GM12801 (cell line): ENCODE measurements around the gene A1BG.

Experiments used
- TF ChIP-seq, protein P1 (sequence below): IDR thresholded peaks from one replicate; pipeline ENCODE4 v1.5.1; 2011; ENCODE audit warnings: control low read depth; ENCODE audit not compliant: insufficient read length; ENCODE audit errors: extremely low read depth

A1BG gene

DNA sequence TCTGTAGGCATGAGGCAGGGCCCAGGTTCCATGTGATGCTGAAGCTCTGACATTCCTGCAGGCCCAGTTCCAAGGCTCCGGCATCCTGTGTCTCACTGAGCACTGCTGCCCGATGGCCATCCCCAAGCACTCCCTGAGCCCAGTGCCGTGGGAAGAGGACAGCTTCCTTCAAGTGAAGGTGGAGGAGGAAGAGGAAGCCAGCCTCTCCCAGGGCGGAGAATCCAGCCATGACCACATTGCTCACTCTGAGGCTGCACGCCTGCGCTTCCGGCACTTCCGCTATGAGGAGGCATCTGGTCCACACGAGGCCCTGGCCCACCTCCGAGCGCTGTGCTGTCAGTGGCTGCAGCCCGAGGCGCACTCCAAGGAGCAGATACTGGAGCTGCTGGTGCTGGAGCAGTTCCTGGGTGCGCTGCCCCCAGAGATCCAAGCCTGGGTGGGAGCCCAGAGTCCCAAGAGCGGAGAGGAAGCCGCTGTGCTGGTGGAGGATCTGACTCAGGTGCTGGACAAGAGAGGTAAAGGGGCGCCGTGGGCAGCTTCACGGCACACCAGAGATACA, 18.5 kb downstream of the A1BG start:
- TF ChIP-seq, protein P1, sequence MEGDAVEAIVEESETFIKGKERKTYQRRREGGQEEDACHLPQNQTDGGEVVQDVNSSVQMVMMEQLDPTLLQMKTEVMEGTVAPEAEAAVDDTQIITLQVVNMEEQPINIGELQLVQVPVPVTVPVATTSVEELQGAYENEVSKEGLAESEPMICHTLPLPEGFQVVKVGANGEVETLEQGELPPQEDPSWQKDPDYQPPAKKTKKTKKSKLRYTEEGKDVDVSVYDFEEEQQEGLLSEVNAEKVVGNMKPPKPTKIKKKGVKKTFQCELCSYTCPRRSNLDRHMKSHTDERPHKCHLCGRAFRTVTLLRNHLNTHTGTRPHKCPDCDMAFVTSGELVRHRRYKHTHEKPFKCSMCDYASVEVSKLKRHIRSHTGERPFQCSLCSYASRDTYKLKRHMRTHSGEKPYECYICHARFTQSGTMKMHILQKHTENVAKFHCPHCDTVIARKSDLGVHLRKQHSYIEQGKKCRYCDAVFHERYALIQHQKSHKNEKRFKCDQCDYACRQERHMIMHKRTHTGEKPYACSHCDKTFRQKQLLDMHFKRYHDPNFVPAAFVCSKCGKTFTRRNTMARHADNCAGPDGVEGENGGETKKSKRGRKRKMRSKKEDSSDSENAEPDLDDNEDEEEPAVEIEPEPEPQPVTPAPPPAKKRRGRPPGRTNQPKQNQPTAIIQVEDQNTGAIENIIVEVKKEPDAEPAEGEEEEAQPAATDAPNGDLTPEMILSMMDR = no peak

GRCh38 chr19:58332697-58333096, 20.6 kb downstream of the A1BG start:
- TF ChIP-seq, protein P1 = no peak

GRCh38 chr19:58330458-58330857, 22.8 kb downstream of the A1BG start:
- TF ChIP-seq, protein P1 = no peak

- TF ChIP-seq, protein P1 = no peak
Observed at GRCh38 chr19:58328999-58329398, 24.3 kb downstream of the A1BG start.

- TF ChIP-seq, protein P1 = no peak
Observed at GRCh38 chr19:58326914-58327726, 26.2 kb downstream of the A1BG start, which contains the start of gene ZSCAN22. TSS of gene ZSCAN22 (plus strand) at chr19:58326994. CDS start at chr19:58334803, 7,809 bp downstream.

GRCh38 chr19:58326501-58326913, 26.8 kb downstream of the A1BG start:
- TF ChIP-seq, protein P1 = no peak

DNA sequence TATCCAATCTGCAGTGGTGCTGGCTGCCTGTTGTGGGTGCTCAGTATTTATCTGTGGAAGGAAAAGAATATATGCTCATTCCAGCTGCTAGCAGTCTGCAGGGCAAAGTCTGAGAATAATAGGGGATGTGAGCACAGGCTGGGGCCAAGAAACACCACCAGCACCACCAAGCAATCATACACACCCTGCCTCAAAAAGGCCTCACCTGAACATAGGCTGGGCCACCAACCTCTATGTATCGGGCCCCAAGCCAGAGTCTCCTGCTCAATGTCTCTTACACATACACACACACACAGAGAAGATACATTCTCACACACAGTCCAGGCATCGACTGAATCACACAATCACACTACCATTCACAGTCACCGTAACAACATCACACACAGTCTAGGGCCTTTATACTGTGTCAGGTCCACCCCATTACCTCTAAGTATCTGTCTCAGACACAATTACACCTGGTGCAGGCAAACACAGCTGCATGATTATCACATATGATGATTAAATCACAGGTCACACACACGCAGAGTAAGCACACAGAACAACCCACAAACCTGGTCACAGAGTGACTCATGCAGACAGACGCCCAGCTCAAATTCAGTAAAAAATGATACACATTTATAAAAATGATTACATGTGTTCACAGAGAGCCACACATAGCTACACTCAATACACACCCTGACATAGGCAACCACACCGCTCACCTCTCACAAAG, 27.8 kb downstream of the A1BG start:
- TF ChIP-seq, protein P1 = no peak
